GM12878 (cell line): ENCODE results near the gene FCHSD2. TPM values are rescaled to one million over a fixed set of nuclear protein-coding genes. Genes with fewer than 3 reads are reported as not detected.

Experiments used
- ATAC-seq: fragments of 200-7000 bp; cut with Tn5 transposase; 3 replicates; pipeline ENCODE4 v1.9.1; 2020; ENCODE audit warnings: mild to moderate bottlenecking, moderate library complexity
- BruUV-seq: library from RNA; stranded (reverse); fragments of 400-500 nt; replicated peaks from 2 replicates; lab custom pipeline; 2021; lab: Mats Ljungman, UMichigan
- CTCF ChIA-PET: fragments of 300-600 bp; sonication (Branson Sonifier 250); formaldehyde crosslinking; extraction: SDS; loops from one replicate; lab custom pipeline; 2021; ENCODE audit warnings: inconsistent platforms; lab: Yijun Ruan, JAX
- POLR2A ChIA-PET: fragments of 350-600 bp; formaldehyde crosslinking; extraction: SDS; loops from one replicate; lab custom pipeline; 2021; ENCODE audit warnings: inconsistent platforms; lab: Charles Lee
- RAD21 ChIA-PET: fragments of 300-600 bp; sonication (Branson Sonifier 250); formaldehyde crosslinking; loops from one replicate; lab custom pipeline; 2023; ENCODE audit warnings: antibody characterized with exemption; ENCODE audit not compliant: unreplicated experiment; lab: Charles Lee
- SMC1A ChIA-PET: fragments of 300-600 bp; sonication (Branson Sonifier 250); formaldehyde crosslinking; loops from one replicate; lab custom pipeline; 2023; ENCODE audit not compliant: unreplicated experiment, uncharacterized antibody; lab: Charles Lee
- DNase-seq: peaks from one replicate; pipeline ENCODE4 v3.0.0-alpha.2; 2011; ENCODE audit warnings: low read depth, low spot score
- FAIRE-seq: peaks from 3 replicates; lab custom pipeline; 2011; peaks lifted over from hg19 to GRCh38; lab: Jason Lieb, UNC
- H2AFZ ChIP-seq: 2 replicates; pipeline ENCODE4 v1.6.0; 2011; ENCODE audit warnings: low read depth, low read length, control low read depth; ENCODE audit not compliant: control insufficient read depth
- H3K27ac ChIP-seq: 2 replicates; pipeline ENCODE4 v1.5.1; 2011; ENCODE audit warnings: control low read depth; ENCODE audit not compliant: control insufficient read depth, insufficient read depth
- H3K27me3 ChIP-seq, 2 experiments: replicated peaks in 1 of 2; 2 replicates each; pipeline versions ENCODE4 v1.6.0 to v1.6.1; 2011; ENCODE audit warnings: low read length in 1 of 2; ENCODE audit not compliant: control insufficient read depth in 2 of 2, insufficient read depth in 2 of 2
- H3K36me3 ChIP-seq, 2 experiments: 2 replicates each; pipeline ENCODE4 v1.5.1; 2011; ENCODE audit warnings: low read length in 1 of 2; ENCODE audit not compliant: control insufficient read depth in 2 of 2, insufficient read depth in 2 of 2
- H3K4me1 ChIP-seq: 2 replicates; pipeline ENCODE4 v1.6.1; 2011; ENCODE audit warnings: mild to moderate bottlenecking, low read length, moderate library complexity, mixed read lengths; ENCODE audit not compliant: control insufficient read depth, insufficient read depth
- H3K4me2 ChIP-seq: 2 replicates; pipeline ENCODE4 v1.6.0; 2011; ENCODE audit warnings: control low read depth; ENCODE audit not compliant: control insufficient read depth, insufficient read depth
- H3K4me3 ChIP-seq: fragments of 200-600 bp; sonication (generic); 2 replicates; pipeline ENCODE4 v1.5.1; 2016
- H3K79me2 ChIP-seq: 2 replicates; pipeline ENCODE4 v1.6.0; 2011; ENCODE audit warnings: low read length; ENCODE audit not compliant: control insufficient read depth, insufficient read depth
- H3K9ac ChIP-seq: 2 replicates; pipeline ENCODE4 v1.8.0; 2011; ENCODE audit warnings: low read length, control low read depth, mixed read lengths; ENCODE audit not compliant: control insufficient read depth, insufficient read depth
- H3K9me3 ChIP-seq: replicated peaks from 3 replicates; pipeline ENCODE4 v1.5.1; 2011; ENCODE audit warnings: mild to moderate bottlenecking, low read length; ENCODE audit not compliant: control insufficient read depth, insufficient read depth
- H4K20me1 ChIP-seq: 2 replicates; pipeline ENCODE4 v1.6.0; 2011; ENCODE audit not compliant: control insufficient read depth, insufficient read depth
- ASH2L ChIP-seq: fragments of 300-600, 200-600 bp; sonication (generic); IDR thresholded peaks from 2 replicates; pipeline ENCODE4 v1.6.1; 2017; ENCODE audit warnings: low read depth, mild to moderate bottlenecking, borderline replicate concordance
- BMI1 ChIP-seq: fragments of 450-650 bp; IDR thresholded peaks from 2 replicates; pipeline ENCODE4 v1.6.1; 2016; ENCODE audit warnings: mild to moderate bottlenecking, moderate library complexity, borderline replicate concordance
- CEBPB ChIP-seq, 2 experiments: fragments of 150-350 bp in 1 of 2; IDR thresholded peaks; 2 replicates each; pipeline ENCODE4 v1.6.1; 2012 to 2014; ENCODE audit warnings: low read depth in 2 of 2, low read length in 2 of 2, borderline replicate concordance in 1 of 2, inconsistent platforms in 1 of 2
- EED ChIP-seq: sonication (generic); IDR thresholded peaks from 2 replicates; pipeline ENCODE4 v1.6.1; 2016; ENCODE audit warnings: antibody characterized with exemption, low read depth
- EGR1 ChIP-seq, 2 experiments: IDR thresholded peaks; 1 replicate in 1 of 2; 2 replicates in 1 of 2; pipeline ENCODE4 v1.6.1; 2011 to 2012; ENCODE audit warnings: low read depth in 2 of 2, low read length in 2 of 2, borderline replicate concordance in 1 of 2, mild to moderate bottlenecking in 1 of 2, moderate library complexity in 1 of 2
- HDAC2 ChIP-seq: fragments of 200-600 bp; sonication (generic); IDR thresholded peaks from 2 replicates; pipeline ENCODE4 v1.6.1; 2017
- KLF5 ChIP-seq: fragments of 450-650 bp; IDR thresholded peaks from 2 replicates; pipeline ENCODE4 v1.6.1; 2014; ENCODE audit warnings: mild to moderate bottlenecking; ENCODE audit not compliant: partially characterized antibody
- MEF2B ChIP-seq: fragments of 450-650 bp; IDR thresholded peaks from 2 replicates; pipeline ENCODE4 v1.6.1; 2018; ENCODE audit warnings: mild to moderate bottlenecking, moderate library complexity; ENCODE audit not compliant: partially characterized antibody, poor library complexity, severe bottlenecking
- NR2C1 ChIP-seq: fragments of 450-650 bp; IDR thresholded peaks from 2 replicates; pipeline ENCODE4 v1.6.1; 2017; ENCODE audit warnings: antibody characterized with exemption, mild to moderate bottlenecking, moderate library complexity
- PAX8 ChIP-seq: fragments of 450-650 bp; IDR thresholded peaks from 2 replicates; pipeline ENCODE4 v1.6.1; 2017; ENCODE audit warnings: mild to moderate bottlenecking, moderate library complexity
- SIN3A ChIP-seq: IDR thresholded peaks from 2 replicates; pipeline ENCODE4 v1.6.1; 2012; ENCODE audit warnings: low read depth, low read length, improper control_type of control experiment
- SMC3 ChIP-seq: IDR thresholded peaks from 2 replicates; pipeline ENCODE4 v1.6.1; 2011; ENCODE audit warnings: low read length, improper control_type of control experiment, borderline replicate concordance
- SP1 ChIP-seq: IDR thresholded peaks from one replicate; pipeline ENCODE4 v1.6.1; 2011; ENCODE audit warnings: low read depth, low read length
- in situ Hi-C: fragments of 300-500 bp; cut with MboI; formaldehyde crosslinking; loops from 9 replicates; pipeline ENCODE4 v1.14.3; 2018; ENCODE audit warnings: mixed read lengths
- intact Hi-C: fragments of 100-400 bp; cut with micrococcal nuclease; formaldehyde crosslinking; loops from one replicate; pipeline ENCODE4 v1.14.2; 2022; ENCODE audit not compliant: unreplicated experiment
- polyA plus RNA-seq, 11 experiments: library from polyadenylated mRNA; depleted of rRNA in 4 of 11; unstranded in 6 of 11; stranded (reverse) in 5 of 11; fragments of >200 nt; fragmentation: Nextera tagmentation in 4 of 11; fragmentation: Illumina TruSeq in 1 of 11; extraction: Ambion mirVana in 4 of 11; extraction: Trizol in 1 of 11; gene quantifications; 1 replicate in 1 of 11; 2 replicates in 10 of 11; pipeline versions ENCODE4 v1.2.1 to v1.2.3, GENCODE V29; 2011 to 2016; ENCODE audit warnings: inconsistent platforms in 2 of 11, missing spikeins in 2 of 11, low read depth in 1 of 11
- total RNA-seq, 4 experiments: library from RNA; depleted of rRNA in 3 of 4; stranded (reverse); fragments of >200 nt in 3 of 4; fragmentation: Illumina TruSeq in 1 of 4; extraction: Trizol in 1 of 4; gene quantifications; 2 replicates each; pipeline versions ENCODE4 v1.2.1 to v1.2.3, GENCODE V29; 2013 to 2021
- TF ChIP-seq, protein P1 (sequence below): fragments of 450-650 bp; IDR thresholded peaks from 2 replicates; pipeline ENCODE4 v1.6.1; 2017; ENCODE audit warnings: borderline replicate concordance
- TF ChIP-seq, protein P2 (sequence below): IDR thresholded peaks from 2 replicates; pipeline ENCODE4 v1.6.1; 2012; ENCODE audit warnings: low read length, inconsistent platforms
- TF ChIP-seq, protein P3 (sequence below): IDR thresholded peaks from 2 replicates; pipeline ENCODE4 v1.6.1; 2011; ENCODE audit warnings: borderline replicate concordance, low read depth, mild to moderate bottlenecking, moderate library complexity, low read length; ENCODE audit not compliant: insufficient read depth, poor library complexity, severe bottlenecking
- TF ChIP-seq, protein P4 (sequence below): fragments of 150-350 bp; IDR thresholded peaks from 2 replicates; pipeline ENCODE4 v1.6.1; 2014; ENCODE audit warnings: mild to moderate bottlenecking, low read depth, low read length

The FCHSD2 gene
- total and polyA plus RNA-seq, 10 of the 15 experiments (the other 5 are each of a cell fraction or from before 2014, with no cell fraction given): 13.2 to 89.8 (median 47.8) TPM

DNA sequence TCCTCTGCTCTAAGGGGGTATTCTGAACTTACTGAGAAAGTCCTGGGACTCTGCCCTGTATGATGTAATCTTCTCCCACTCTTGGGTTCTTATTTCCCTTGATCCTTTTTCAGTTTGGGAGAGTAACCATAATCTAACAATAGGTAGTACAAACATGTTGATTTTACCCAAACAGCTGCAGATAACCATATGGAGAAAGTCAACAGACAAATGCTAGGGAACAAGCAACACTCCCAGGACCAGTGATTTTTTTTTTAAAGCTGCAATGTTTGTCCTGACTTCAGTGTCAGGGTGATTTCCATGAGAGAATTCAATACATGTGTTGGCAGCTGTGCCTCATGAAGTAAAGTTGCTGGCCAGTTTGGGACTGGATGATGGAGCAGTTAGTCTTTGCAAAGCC lies 156.5 kb downstream of the FCHSD2 start:
- FAIRE-seq (no peak), DNase-seq (no peak), ATAC-seq (no peak)
- H3K79me2 ChIP-seq: peaks cover 6% of the 10 kb centered on the region
- no peaks in the 10 kb centered on the region for H4K20me1 ChIP-seq
- BruUV-seq: no TSS peak
- peaks cover 10% of the 10 kb centered on the region; the same call in 1 of the 2 replicates for H3K4me1 ChIP-seq
- no peaks in the 10 kb centered on the region for H3K27me3 ChIP-seq
- H3K9ac ChIP-seq: no peak overlapping the region
- H3K9me3 ChIP-seq: no peaks in the 10 kb centered on the region
- TF ChIP-seq EED (no peak), KLF5 (no peak), MEF2B (no peak), PAX8 (no peak), BMI1 (no peak), CEBPB (IDR thresholded peaks at IDR 0.05; ENCODE audit: borderline replicate concordance in 1 of 2, low read depth in 2 of 2, low read length in 2 of 2) (no peak), ASH2L (no peak), SP1 (no peak), EGR1 (IDR thresholded peaks at IDR 0.05; ENCODE audit: borderline replicate concordance in 1 of 2, low read depth in 2 of 2, low read length in 2 of 2) (no peak), SIN3A (no peak), HDAC2 (no peak), SMC3 (no peak), NR2C1 (no peak)
- TF ChIP-seq, protein P1, sequence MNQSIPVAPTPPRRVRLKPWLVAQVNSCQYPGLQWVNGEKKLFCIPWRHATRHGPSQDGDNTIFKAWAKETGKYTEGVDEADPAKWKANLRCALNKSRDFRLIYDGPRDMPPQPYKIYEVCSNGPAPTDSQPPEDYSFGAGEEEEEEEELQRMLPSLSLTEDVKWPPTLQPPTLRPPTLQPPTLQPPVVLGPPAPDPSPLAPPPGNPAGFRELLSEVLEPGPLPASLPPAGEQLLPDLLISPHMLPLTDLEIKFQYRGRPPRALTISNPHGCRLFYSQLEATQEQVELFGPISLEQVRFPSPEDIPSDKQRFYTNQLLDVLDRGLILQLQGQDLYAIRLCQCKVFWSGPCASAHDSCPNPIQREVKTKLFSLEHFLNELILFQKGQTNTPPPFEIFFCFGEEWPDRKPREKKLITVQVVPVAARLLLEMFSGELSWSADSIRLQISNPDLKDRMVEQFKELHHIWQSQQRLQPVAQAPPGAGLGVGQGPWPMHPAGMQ: no peak
- TF ChIP-seq, protein P2, sequence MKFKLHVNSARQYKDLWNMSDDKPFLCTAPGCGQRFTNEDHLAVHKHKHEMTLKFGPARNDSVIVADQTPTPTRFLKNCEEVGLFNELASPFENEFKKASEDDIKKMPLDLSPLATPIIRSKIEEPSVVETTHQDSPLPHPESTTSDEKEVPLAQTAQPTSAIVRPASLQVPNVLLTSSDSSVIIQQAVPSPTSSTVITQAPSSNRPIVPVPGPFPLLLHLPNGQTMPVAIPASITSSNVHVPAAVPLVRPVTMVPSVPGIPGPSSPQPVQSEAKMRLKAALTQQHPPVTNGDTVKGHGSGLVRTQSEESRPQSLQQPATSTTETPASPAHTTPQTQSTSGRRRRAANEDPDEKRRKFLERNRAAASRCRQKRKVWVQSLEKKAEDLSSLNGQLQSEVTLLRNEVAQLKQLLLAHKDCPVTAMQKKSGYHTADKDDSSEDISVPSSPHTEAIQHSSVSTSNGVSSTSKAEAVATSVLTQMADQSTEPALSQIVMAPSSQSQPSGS: no peak
- TF ChIP-seq, protein P3, sequence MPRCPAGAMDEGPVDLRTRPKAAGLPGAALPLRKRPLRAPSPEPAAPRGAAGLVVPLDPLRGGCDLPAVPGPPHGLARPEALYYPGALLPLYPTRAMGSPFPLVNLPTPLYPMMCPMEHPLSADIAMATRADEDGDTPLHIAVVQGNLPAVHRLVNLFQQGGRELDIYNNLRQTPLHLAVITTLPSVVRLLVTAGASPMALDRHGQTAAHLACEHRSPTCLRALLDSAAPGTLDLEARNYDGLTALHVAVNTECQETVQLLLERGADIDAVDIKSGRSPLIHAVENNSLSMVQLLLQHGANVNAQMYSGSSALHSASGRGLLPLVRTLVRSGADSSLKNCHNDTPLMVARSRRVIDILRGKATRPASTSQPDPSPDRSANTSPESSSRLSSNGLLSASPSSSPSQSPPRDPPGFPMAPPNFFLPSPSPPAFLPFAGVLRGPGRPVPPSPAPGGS: no peak
- TF ChIP-seq, protein P4, sequence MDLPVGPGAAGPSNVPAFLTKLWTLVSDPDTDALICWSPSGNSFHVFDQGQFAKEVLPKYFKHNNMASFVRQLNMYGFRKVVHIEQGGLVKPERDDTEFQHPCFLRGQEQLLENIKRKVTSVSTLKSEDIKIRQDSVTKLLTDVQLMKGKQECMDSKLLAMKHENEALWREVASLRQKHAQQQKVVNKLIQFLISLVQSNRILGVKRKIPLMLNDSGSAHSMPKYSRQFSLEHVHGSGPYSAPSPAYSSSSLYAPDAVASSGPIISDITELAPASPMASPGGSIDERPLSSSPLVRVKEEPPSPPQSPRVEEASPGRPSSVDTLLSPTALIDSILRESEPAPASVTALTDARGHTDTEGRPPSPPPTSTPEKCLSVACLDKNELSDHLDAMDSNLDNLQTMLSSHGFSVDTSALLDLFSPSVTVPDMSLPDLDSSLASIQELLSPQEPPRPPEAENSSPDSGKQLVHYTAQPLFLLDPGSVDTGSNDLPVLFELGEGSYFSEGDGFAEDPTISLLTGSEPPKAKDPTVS: no peak
- SMC1A ChIA-PET: interaction anchor here (0.7 kb wide), 1 partner anchor 15 kb away, joined by 3 read pairs; no protein-coding TSS in a partner anchor
- intact Hi-C loops (no loop called here), in situ Hi-C loops (no loop called here)
- peaks cover 2 to 24% of the 10 kb centered on the region in 2 experiments; a peak in 3 of 4 replicates for H3K36me3 ChIP-seq
- CTCF ChIA-PET: interaction anchor here (1.3 kb wide), 1 partner anchor 152 kb away, joined by 4 read pairs; no protein-coding TSS in a partner anchor
- POLR2A ChIA-PET: no interaction called here
- H3K4me3 ChIP-seq: no peak overlapping the region
- H2AFZ ChIP-seq: no peak overlapping the region
- no peak overlapping the region; the same call in 1 of the 2 replicates for H3K27ac ChIP-seq
- no peak overlapping the region for H3K4me2 ChIP-seq
- RAD21 ChIA-PET: no interaction called here
